Right atrium auricular region (tissue), 2 donors: ENCODE results near the gene PUM1. TPM values are rescaled to one million over a fixed set of nuclear protein-coding genes. Genes with fewer than 3 reads are reported as not detected.

Source experiments
- DNase-seq: peaks from one replicate; pipeline ENCODE4 v3.0.0-alpha.2; 2019; ENCODE audit warnings: low spot score
- H3K27ac ChIP-seq, 2 donors: fragments of 200-600 bp; sonication (generic); 1 replicate in 1 of 2; 2 replicates in 1 of 2; pipeline ENCODE4 v1.5.1; 2016 to 2019
- H3K27me3 ChIP-seq, 2 donors: fragments of 200-600 bp; sonication (generic); one replicate each; pipeline versions ENCODE4 v1.5.1 to v1.6.0; 2017 to 2019
- H3K36me3 ChIP-seq: fragments of 200-600 bp; sonication (generic); one replicate; pipeline ENCODE4 v1.5.1; 2016
- H3K4me1 ChIP-seq, 2 donors: fragments of 200-600 bp; sonication (generic); one replicate each; pipeline versions ENCODE4 v1.5.1 to v1.6.0; 2017 to 2019
- H3K4me3 ChIP-seq, 2 donors: fragments of 200-600 bp; sonication (generic); 1 replicate in 1 of 2; 2 replicates in 1 of 2; pipeline ENCODE4 v1.5.1; 2017 to 2019; ENCODE audit warnings: mild to moderate bottlenecking in 1 of 2, moderate library complexity in 1 of 2
- H3K9me3 ChIP-seq, 2 donors: fragments of 200-600 bp; sonication (generic); one replicate each; pipeline ENCODE4 v1.5.1; 2019
- total RNA-seq, 2 donors: library from RNA; depleted of rRNA; stranded (reverse); fragments of >200 nt; gene quantifications; one replicate each; pipeline ENCODE4 v1.1.0, GENCODE V29; 2016
- TF ChIP-seq, protein P1 (sequence below), 2 donors: fragments of 200-600 bp; sonication (generic); IDR thresholded peaks; one replicate each; pipeline ENCODE4 v1.5.1; 2019; ENCODE audit warnings: antibody characterized with exemption in 2 of 2

Gene PUM1
- total RNA-seq, 2 donors from 2014 or later, result 51.2 to 68.8 TPM

DNA sequence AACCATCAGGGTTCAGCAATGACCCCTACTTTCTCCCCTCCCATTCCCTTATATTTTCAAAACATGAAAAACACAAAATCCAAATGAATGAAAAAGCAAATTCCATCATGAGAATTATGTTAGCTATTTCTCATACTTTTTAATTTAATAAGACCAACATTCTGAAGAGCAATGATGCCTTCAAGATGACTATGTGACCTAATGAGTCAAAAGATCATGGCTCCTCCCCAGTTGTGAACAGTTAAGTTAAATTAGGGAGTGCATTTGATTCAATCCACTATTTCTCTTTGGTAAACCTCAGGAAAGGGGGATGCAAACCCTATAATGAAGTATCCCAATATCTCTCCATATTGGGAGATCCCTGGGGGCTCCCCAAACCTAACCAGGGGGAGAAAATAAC lies 36.5 kb downstream of the PUM1 start:
- peaks cover 0 to 51% of the 10 kb centered on the region in 2 donors for H3K4me1 ChIP-seq
- DNase-seq, result no peak
- H3K9me3 ChIP-seq, result no peaks in the 10 kb centered on the region
- H3K27ac ChIP-seq, result no peak overlapping the region
- no peaks in the 10 kb centered on the region for H3K27me3 ChIP-seq
- no peak overlapping the region for H3K4me3 ChIP-seq
- peaks cover under 1% of the 10 kb centered on the region for H3K36me3 ChIP-seq
- TF ChIP-seq, protein P1, sequence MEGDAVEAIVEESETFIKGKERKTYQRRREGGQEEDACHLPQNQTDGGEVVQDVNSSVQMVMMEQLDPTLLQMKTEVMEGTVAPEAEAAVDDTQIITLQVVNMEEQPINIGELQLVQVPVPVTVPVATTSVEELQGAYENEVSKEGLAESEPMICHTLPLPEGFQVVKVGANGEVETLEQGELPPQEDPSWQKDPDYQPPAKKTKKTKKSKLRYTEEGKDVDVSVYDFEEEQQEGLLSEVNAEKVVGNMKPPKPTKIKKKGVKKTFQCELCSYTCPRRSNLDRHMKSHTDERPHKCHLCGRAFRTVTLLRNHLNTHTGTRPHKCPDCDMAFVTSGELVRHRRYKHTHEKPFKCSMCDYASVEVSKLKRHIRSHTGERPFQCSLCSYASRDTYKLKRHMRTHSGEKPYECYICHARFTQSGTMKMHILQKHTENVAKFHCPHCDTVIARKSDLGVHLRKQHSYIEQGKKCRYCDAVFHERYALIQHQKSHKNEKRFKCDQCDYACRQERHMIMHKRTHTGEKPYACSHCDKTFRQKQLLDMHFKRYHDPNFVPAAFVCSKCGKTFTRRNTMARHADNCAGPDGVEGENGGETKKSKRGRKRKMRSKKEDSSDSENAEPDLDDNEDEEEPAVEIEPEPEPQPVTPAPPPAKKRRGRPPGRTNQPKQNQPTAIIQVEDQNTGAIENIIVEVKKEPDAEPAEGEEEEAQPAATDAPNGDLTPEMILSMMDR (IDR thresholded peaks at IDR 0.05), result no peak

DNA sequence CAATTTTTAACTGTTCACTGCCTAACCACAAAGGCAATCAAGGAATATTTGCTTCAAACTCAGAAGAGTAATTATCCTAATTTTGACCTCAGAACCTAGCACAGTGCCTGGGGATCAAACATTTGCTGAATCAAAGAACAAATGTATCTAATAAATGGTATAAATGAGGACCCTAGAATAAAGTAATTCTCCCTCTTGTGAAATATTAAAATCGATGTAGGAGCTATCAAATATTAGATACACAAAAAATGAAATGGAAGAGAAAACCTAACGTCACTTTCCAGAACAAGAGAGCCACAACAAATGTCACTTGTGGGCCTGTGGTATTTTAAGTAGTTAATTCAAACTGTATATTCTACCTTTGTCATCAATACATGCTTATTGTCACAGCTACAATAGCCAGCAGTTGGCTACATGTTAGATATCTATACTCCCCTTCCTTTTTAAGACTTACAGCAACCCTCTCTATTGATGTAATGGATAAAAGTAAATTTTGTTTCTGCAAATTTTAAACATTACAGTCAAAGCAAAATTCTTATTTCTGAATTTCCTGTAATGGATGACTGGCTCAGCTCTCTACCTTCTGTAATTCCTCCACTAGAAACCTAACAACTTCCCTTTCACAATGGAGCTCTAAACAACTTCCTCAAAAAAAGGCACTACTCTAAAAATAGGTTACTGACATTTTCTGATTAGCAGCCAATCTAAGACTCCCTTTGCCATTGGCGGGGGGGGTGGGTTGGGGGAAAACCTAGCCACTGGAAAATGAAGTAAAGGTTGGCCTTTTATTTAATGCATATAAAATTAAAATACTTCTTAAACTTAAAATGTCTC lies 37.6 kb downstream of the PUM1 start:
- peak overlapping the region; percentile 36 to 53 for H3K27ac ChIP-seq
- no peaks in the 10 kb centered on the region for H3K27me3 ChIP-seq
- H3K36me3 ChIP-seq, result peaks cover 3% of the 10 kb centered on the region
- no peak overlapping the region for H3K4me3 ChIP-seq
- H3K4me1 ChIP-seq, result peaks cover 0 to 53% of the 10 kb centered on the region in 2 donors
- no peak for DNase-seq
- TF ChIP-seq, protein P1 (IDR thresholded peaks at IDR 0.05), result no peak
- H3K9me3 ChIP-seq, result no peaks in the 10 kb centered on the region

- no peaks in the 10 kb centered on the region for H3K9me3 ChIP-seq
- DNase-seq, result no peak
- no peaks in the 10 kb centered on the region for H3K27me3 ChIP-seq
- no peak overlapping the region for H3K4me3 ChIP-seq
- H3K27ac ChIP-seq, result no peak overlapping the region
- peaks cover 0 to 60% of the 10 kb centered on the region in 2 donors for H3K4me1 ChIP-seq
- TF ChIP-seq, protein P1 (IDR thresholded peaks at IDR 0.05), result no peak
- peaks cover 3% of the 10 kb centered on the region for H3K36me3 ChIP-seq
Measured at GRCh38 chr1:31022259-31022658, 43.3 kb downstream of the PUM1 start.

GRCh38 chr1:31020007-31020790 lies 45.3 kb downstream of the PUM1 start:
- H3K27me3 ChIP-seq, result no peaks in the 10 kb centered on the region
- no peaks in the 10 kb centered on the region for H3K9me3 ChIP-seq
- no peak overlapping the region for H3K27ac ChIP-seq
- peaks cover 3% of the 10 kb centered on the region for H3K36me3 ChIP-seq
- DNase-seq, result no peak
- H3K4me3 ChIP-seq, result no peak overlapping the region
- H3K4me1 ChIP-seq, result peaks cover 0 to 55% of the 10 kb centered on the region in 2 donors
- TF ChIP-seq, protein P1 (IDR thresholded peaks at IDR 0.05), result no peak

GRCh38 chr1:31019401-31019800 lies 46.1 kb downstream of the PUM1 start:
- TF ChIP-seq, protein P1 (IDR thresholded peaks at IDR 0.05), result no peak
- H3K4me3 ChIP-seq, result no peak overlapping the region
- peaks cover 3% of the 10 kb centered on the region for H3K36me3 ChIP-seq
- peaks cover 0 to 47% of the 10 kb centered on the region in 2 donors for H3K4me1 ChIP-seq
- H3K27ac ChIP-seq, result no peak overlapping the region
- no peaks in the 10 kb centered on the region for H3K9me3 ChIP-seq
- H3K27me3 ChIP-seq, result no peaks in the 10 kb centered on the region
- no peak for DNase-seq
